Measurements from ENCODE around the gene ARID5A. TPM values are rescaled to one million over a fixed set of nuclear protein-coding genes. Genes with fewer than 3 reads are reported as not detected.

ARID5A gene
- total RNA-seq, 1 experiment from 2014 or later, result 3.3 TPM

- Mint-ChIP-seq H3K9me3 (ENCODE audit: unreplicated experiment) (no peaks in the 10 kb centered on the region), H3K4me3 (ENCODE audit: unreplicated experiment) (no peak overlapping the region), H3K36me3 (ENCODE audit: insufficient read depth, unreplicated experiment) (no peaks in the 10 kb centered on the region), H3K27ac (ENCODE audit: unreplicated experiment) (no peak overlapping the region), H3K4me1 (ENCODE audit: low read depth, unreplicated experiment) (peaks cover 6% of the 10 kb centered on the region), H3K27me3 (ENCODE audit: insufficient read depth, unreplicated experiment) (no peaks in the 10 kb centered on the region)
- Histone ChIP-seq H3K9me3 (peaks cover 11% of the 10 kb centered on the region; the same call in 1 of the 2 replicates), H3K4me3 (ENCODE audit: low read depth, low read length) (no peak overlapping the region), H3K36me3 (ENCODE audit: control insufficient read depth, insufficient read depth, low read length) (no peaks in the 10 kb centered on the region), H3K27me3 (replicated peaks; ENCODE audit: control insufficient read depth, insufficient read depth, low read length) (no peaks in the 10 kb centered on the region), H3K4me1 (peaks cover 11% of the 10 kb centered on the region)
- no TSS peak for BruUV-seq (replicated peaks)
- POLR2A ChIA-PET, result no interaction called here
- TF ChIP-seq CTCF (IDR thresholded peaks at IDR 0.05; ENCODE audit: insufficient read depth in 1 of 2, low read depth in 1 of 2, low read length in 1 of 2, severe bottlenecking in 1 of 2, unreplicated experiment in 1 of 2), result no peak
- no peak for DNase-seq
- intact Hi-C loops (cut with micrococcal nuclease; ENCODE audit: unreplicated experiment), result no loop called here
- CTCF ChIA-PET, result no interaction called here
These were observed 37.2 kb upstream of the ARID5A start for GRCh38 chr2:96499061-96499960.

- TF ChIP-seq CTCF (IDR thresholded peaks at IDR 0.05; ENCODE audit: insufficient read depth in 1 of 2, low read depth in 1 of 2, low read length in 1 of 2, severe bottlenecking in 1 of 2, unreplicated experiment in 1 of 2), result no peak
- no peak for DNase-seq
These were observed 36.0 kb upstream of the ARID5A start for GRCh38 chr2:96500385-96501066.

GRCh38 chr2:96501471-96501874 is 35.1 kb upstream of the ARID5A start:
- intact Hi-C loops (cut with micrococcal nuclease; ENCODE audit: unreplicated experiment), result no loop called here
- no TSS peak for BruUV-seq (replicated peaks)
- Mint-ChIP-seq H3K36me3 (ENCODE audit: insufficient read depth, unreplicated experiment) (peaks cover 10% of the 10 kb centered on the region), H3K9me3 (ENCODE audit: unreplicated experiment) (no peaks in the 10 kb centered on the region), H3K27me3 (ENCODE audit: insufficient read depth, unreplicated experiment) (no peaks in the 10 kb centered on the region), H3K4me1 (ENCODE audit: low read depth, unreplicated experiment) (peaks cover 19% of the 10 kb centered on the region), H3K4me3 (ENCODE audit: unreplicated experiment) (no peak overlapping the region), H3K27ac (ENCODE audit: unreplicated experiment) (no peak overlapping the region)
- no peaks in the 10 kb centered on the region for H3K27me3 ChIP-seq (replicated peaks; ENCODE audit: control insufficient read depth, insufficient read depth, low read length)
- no peaks in the 10 kb centered on the region for H3K36me3 ChIP-seq (ENCODE audit: control insufficient read depth, insufficient read depth, low read length)
- H3K4me1 ChIP-seq, result peaks cover 32% of the 10 kb centered on the region
- POLR2A ChIA-PET, result no interaction called here
- no peak overlapping the region for H3K4me3 ChIP-seq (ENCODE audit: low read depth, low read length)
- TF ChIP-seq CTCF (IDR thresholded peaks at IDR 0.05; ENCODE audit: insufficient read depth in 1 of 2, low read depth in 1 of 2, low read length in 1 of 2, severe bottlenecking in 1 of 2, unreplicated experiment in 1 of 2), result no peak
- H3K9me3 ChIP-seq, result no peaks in the 10 kb centered on the region
- DNase-seq, result no peak
- CTCF ChIA-PET, result no interaction called here

More at GRCh38 chr2:96500385-96501066, 36.0 kb upstream of the ARID5A start:
- no peak overlapping the region for H3K4me3 Mint-ChIP-seq (ENCODE audit: unreplicated experiment)
- intact Hi-C loops (cut with micrococcal nuclease; ENCODE audit: unreplicated experiment), result no loop called here
- no peaks in the 10 kb centered on the region for H3K27me3 Mint-ChIP-seq (ENCODE audit: insufficient read depth, unreplicated experiment)
- H3K4me3 ChIP-seq (ENCODE audit: low read depth, low read length), result no peak overlapping the region
- H3K36me3 Mint-ChIP-seq (ENCODE audit: insufficient read depth, unreplicated experiment), result peaks cover 8% of the 10 kb centered on the region
- POLR2A ChIA-PET, result no interaction called here
- no peak overlapping the region for H3K27ac Mint-ChIP-seq (ENCODE audit: unreplicated experiment)
- H3K4me1 ChIP-seq, result peaks cover 23% of the 10 kb centered on the region
- BruUV-seq (replicated peaks), result no TSS peak
- H3K4me1 Mint-ChIP-seq (ENCODE audit: low read depth, unreplicated experiment), result peaks cover 14% of the 10 kb centered on the region
- no peaks in the 10 kb centered on the region for H3K27me3 ChIP-seq (replicated peaks; ENCODE audit: control insufficient read depth, insufficient read depth, low read length)
- no peaks in the 10 kb centered on the region for H3K9me3 Mint-ChIP-seq (ENCODE audit: unreplicated experiment)
- CTCF ChIA-PET, result no interaction called here
- no peaks in the 10 kb centered on the region for H3K36me3 ChIP-seq (ENCODE audit: control insufficient read depth, insufficient read depth, low read length)
- H3K9me3 ChIP-seq, result 0 out of 2 replicates have a peak, but pooled peaks cover 2% of the 10 kb centered on the region
